WTC11 (cell line): ENCODE results near the gene GOLGA2. TPM values are rescaled to one million over a fixed set of nuclear protein-coding genes. Genes with fewer than 3 reads are reported as not detected.
A peak's percentile ranks its signal among the peaks of the same experiment; 100 is the strongest.

Source experiments
- ATAC-seq: fragments of 200-7000 bp; cut with Tn5 transposase; 2 replicates; pipeline ENCODE4 v1.10.0; 2021; ENCODE audit warnings: mild to moderate bottlenecking, moderate library complexity
- CTCF ChIA-PET: fragments of 300-600 bp; sonication (Branson Sonifier 250); formaldehyde crosslinking; loops from one replicate; lab custom pipeline; 2021; ENCODE audit warnings: antibody characterized with exemption; lab: Charles Lee
- POLR2A ChIA-PET: fragments of 350-600 bp; sonication (Branson Sonifier 250); formaldehyde crosslinking; loops from one replicate; lab custom pipeline; 2021; ENCODE audit warnings: antibody characterized with exemption; lab: Charles Lee
- DNase-seq: peaks from one replicate; pipeline ENCODE4 v3.0.0; 2021; ENCODE audit warnings: low spot score
- H3K27ac Mint-ChIP-seq: 2 replicates; pipeline ENCODE4 v1.8.0; 2021; ENCODE audit warnings: mixed read lengths
- H3K27me3 Mint-ChIP-seq: 2 replicates; pipeline ENCODE4 v1.8.0; 2021; ENCODE audit warnings: low read depth, mild to moderate bottlenecking, moderate library complexity, mixed read lengths
- H3K36me3 Mint-ChIP-seq: 2 replicates; pipeline ENCODE4 v1.8.0; 2021; ENCODE audit warnings: mixed read lengths
- H3K4me1 Mint-ChIP-seq: 2 replicates; pipeline ENCODE4 v1.8.0; 2022; ENCODE audit warnings: mixed read lengths
- H3K4me3 Mint-ChIP-seq: 2 replicates; pipeline ENCODE4 v1.8.0; 2021; ENCODE audit warnings: mild to moderate bottlenecking, moderate library complexity, mixed read lengths
- H3K9me3 Mint-ChIP-seq: 2 replicates; pipeline ENCODE4 v1.8.0; 2021; ENCODE audit warnings: mixed read lengths
- CDX4 ChIP-seq: fragments of 250-450 bp; sonication (Bioruptor Pico); IDR thresholded peaks from 2 replicates; pipeline ENCODE4 v1.9.0; 2021; ENCODE audit warnings: moderate library complexity, mild to moderate bottlenecking, inconsistent platforms, borderline replicate concordance
- CTCF ChIP-seq: fragments of 200-600 bp; IDR thresholded peaks from 2 replicates; pipeline ENCODE4 v1.8.0; 2022; ENCODE audit warnings: antibody characterized with exemption
- ESRRA ChIP-seq: sonication (generic); formaldehyde crosslinking; IDR thresholded peaks from 2 replicates; pipeline ENCODE4 v1.8.1; 2022; ENCODE audit warnings: mild to moderate bottlenecking, missing genetic modification reagents, borderline replicate concordance
- GTF2I ChIP-seq: fragments of 250-450 bp; sonication (Bioruptor Pico); conservative IDR thresholded peaks from 2 replicates; pipeline ENCODE4 v1.4.0; 2021; ENCODE audit warnings: mild to moderate bottlenecking
- IRF1 ChIP-seq: sonication (generic); formaldehyde crosslinking; IDR thresholded peaks from 2 replicates; pipeline ENCODE4 v1.8.0; 2023; ENCODE audit warnings: missing genetic modification reagents
- IRF2 ChIP-seq: sonication (generic); formaldehyde crosslinking; IDR thresholded peaks from 2 replicates; pipeline ENCODE4 v1.8.0; 2022; ENCODE audit warnings: low read depth, missing genetic modification reagents, borderline replicate concordance
- MAX ChIP-seq: sonication (generic); formaldehyde crosslinking; IDR thresholded peaks from 2 replicates; pipeline ENCODE4 v1.8.0; 2022; ENCODE audit warnings: mild to moderate bottlenecking, missing genetic modification reagents
- MYBL2 ChIP-seq: sonication (generic); formaldehyde crosslinking; IDR thresholded peaks from 2 replicates; pipeline ENCODE4 v1.8.1; 2023; ENCODE audit warnings: mild to moderate bottlenecking, moderate library complexity, missing genetic modification reagents
- NFATC4 ChIP-seq: fragments of 250-450 bp; sonication (Bioruptor Pico); IDR thresholded peaks from 2 replicates; pipeline ENCODE4 v1.9.0; 2021; ENCODE audit warnings: mild to moderate bottlenecking
- NFE2L1 ChIP-seq: sonication (generic); formaldehyde crosslinking; IDR thresholded peaks from 2 replicates; pipeline ENCODE4 v1.8.1; 2023; ENCODE audit warnings: missing genetic modification reagents
- NR2C2 ChIP-seq: sonication (generic); formaldehyde crosslinking; IDR thresholded peaks from 2 replicates; pipeline ENCODE4 v1.8.0; 2022; ENCODE audit warnings: mild to moderate bottlenecking, missing genetic modification reagents
- NR3C1 ChIP-seq: sonication (generic); formaldehyde crosslinking; conservative IDR thresholded peaks from 2 replicates; pipeline ENCODE4 v1.8.1; 2023; ENCODE audit warnings: low read depth, mild to moderate bottlenecking, missing genetic modification reagents
- PREB ChIP-seq: sonication (generic); formaldehyde crosslinking; IDR thresholded peaks from 2 replicates; pipeline ENCODE4 v1.8.1; 2022; ENCODE audit warnings: mild to moderate bottlenecking, missing genetic modification reagents, moderate library complexity, borderline replicate concordance
- SP1 ChIP-seq: sonication (generic); formaldehyde crosslinking; conservative IDR thresholded peaks from 2 replicates; pipeline ENCODE4 v1.8.1; 2022; ENCODE audit warnings: missing genetic modification reagents
- TCF7 ChIP-seq: sonication (generic); formaldehyde crosslinking; IDR thresholded peaks from 2 replicates; pipeline ENCODE4 v1.8.0; 2022; ENCODE audit warnings: mild to moderate bottlenecking, low read depth, missing genetic modification reagents, moderate library complexity
- TEAD1 ChIP-seq: sonication (generic); formaldehyde crosslinking; IDR thresholded peaks from 2 replicates; pipeline ENCODE4 v1.8.0; 2022; ENCODE audit warnings: mild to moderate bottlenecking, missing genetic modification reagents
- ZBTB21 ChIP-seq: sonication (generic); formaldehyde crosslinking; IDR thresholded peaks from 2 replicates; pipeline ENCODE4 v1.8.1; 2023; ENCODE audit warnings: mild to moderate bottlenecking, missing genetic modification reagents, borderline replicate concordance
- ZNF219 ChIP-seq: sonication (generic); formaldehyde crosslinking; IDR thresholded peaks from 2 replicates; pipeline ENCODE4 v1.8.0; 2023; ENCODE audit warnings: missing genetic modification reagents, mild to moderate bottlenecking, borderline replicate concordance
- ZSCAN18 ChIP-seq: fragments of 250-450 bp; sonication (Bioruptor Pico); IDR thresholded peaks from 2 replicates; pipeline ENCODE4 v2.1.2; 2022; ENCODE audit warnings: mild to moderate bottlenecking, moderate library complexity
- total RNA-seq: library from RNA; stranded (reverse); gene quantifications from 3 replicates; pipeline ENCODE4 v1.2.3, GENCODE V29; 2021

GOLGA2 gene
- total RNA-seq, 1 experiment from 2014 or later: 66.3 TPM

- ChIA-PET POLR2A (no interaction called here), CTCF (interaction anchor here (1.1 kb wide), 1 partner anchor 132 kb away, joined by 4 read pairs; no protein-coding TSS in a partner anchor)
- peaks cover 26% of the 10 kb centered on the region for H3K36me3 Mint-ChIP-seq
- no peaks in the 10 kb centered on the region for H3K9me3 Mint-ChIP-seq
- H3K4me3 Mint-ChIP-seq: no peak overlapping the region
- H3K27me3 Mint-ChIP-seq: no peaks in the 10 kb centered on the region
- no peak for ATAC-seq
- no peak overlapping the region; the same call in 1 of the 2 replicates for H3K27ac Mint-ChIP-seq
- no peak for TF ChIP-seq NFATC4 (CRISPR knock-in tag)
- TF ChIP-seq IRF1: no peak
- TF ChIP-seq NFE2L1 (CRISPR knock-in tag): no peak
- no peak for TF ChIP-seq TCF7 (CRISPR knock-in tag)
- TF ChIP-seq NR3C1 (CRISPR knock-in tag): no peak
- TF ChIP-seq PREB (CRISPR knock-in tag): no peak
- TF ChIP-seq CDX4 (CRISPR knock-in tag): no peak
- no peak for TF ChIP-seq ZSCAN18 (CRISPR knock-in tag)
- TF ChIP-seq ESRRA: no peak
- TF ChIP-seq TEAD1 (CRISPR knock-in tag): no peak
- no peak for TF ChIP-seq NR2C2 (CRISPR knock-in tag)
- TF ChIP-seq MYBL2 (CRISPR knock-in tag): no peak
- no peak for TF ChIP-seq IRF2 (CRISPR knock-in tag)
- no peak for TF ChIP-seq ZBTB21 (CRISPR knock-in tag)
- no peak for TF ChIP-seq ZNF219 (CRISPR knock-in tag)
- no peak for TF ChIP-seq GTF2I (CRISPR knock-in tag)
- no peak for TF ChIP-seq MAX
- no peak for DNase-seq
- H3K4me1 Mint-ChIP-seq: peaks cover 24% of the 10 kb centered on the region
These were observed 18.6 kb downstream of the GOLGA2 start for GRCh38 chr9:128257086-128257825.

GRCh38 chr9:128254855-128255759 is 20.7 kb downstream of the GOLGA2 start:
- Mint-ChIP-seq H3K9me3 (no peaks in the 10 kb centered on the region), H3K27ac (no peak overlapping the region), H3K27me3 (no peaks in the 10 kb centered on the region; the same call in 1 of the 2 replicates), H3K4me1 (peaks cover 36% of the 10 kb centered on the region), H3K36me3 (peaks cover 11% of the 10 kb centered on the region), H3K4me3 (no peak overlapping the region)
- ChIA-PET CTCF (interaction anchor here (0.5 to 2.9 kb wide), 39 partner anchors 9 to 530 kb away, joined by 3 to 25 read pairs (median 5); partner anchors contain the start of genes BBLN, GOLGA2, SWI5 and URM1), POLR2A (interaction anchor here (0.6 to 1.0 kb wide), 4 partner anchors 50 to 865 kb away, joined by 3 to 5 read pairs (median 3); no protein-coding TSS in a partner anchor)
- DNase-seq: peak; percentile 88
- ATAC-seq: peak; percentile 46
- no peak for TF ChIP-seq SP1 (CRISPR knock-in tag)
- TF ChIP-seq CTCF: peak; percentile 91
- TF ChIP-seq NR2C2 (CRISPR knock-in tag): 0 out of 2 replicates have a peak, but pooled peaks have one; percentile 14
